Subcutaneous abdominal adipose tissue (tissue), 5 donors: ENCODE results near the gene OAS2.

Experiments
- H3K27ac ChIP-seq: one replicate; pipeline ENCODE4 v1.7.0; 2013; ENCODE audit warnings: low read depth, mild to moderate bottlenecking, inconsistent platforms, low read length, moderate library complexity
- H3K27me3 ChIP-seq, 5 donors: one replicate each; pipeline ENCODE4 v1.7.0; 2013; ENCODE audit warnings: low read length in 5 of 5, inconsistent platforms in 1 of 5; ENCODE audit not compliant: control insufficient read depth in 5 of 5, insufficient read depth in 4 of 5
- H3K36me3 ChIP-seq, 5 donors: one replicate each; pipeline ENCODE4 v1.7.0; 2013; ENCODE audit warnings: low read length in 5 of 5; ENCODE audit not compliant: control insufficient read depth in 5 of 5, insufficient read depth in 5 of 5
- H3K4me1 ChIP-seq, 5 donors: one replicate each; pipeline ENCODE4 v1.7.0; 2013; ENCODE audit warnings: low read length in 5 of 5, mild to moderate bottlenecking in 3 of 5, moderate library complexity in 1 of 5; ENCODE audit not compliant: control insufficient read depth in 5 of 5, insufficient read depth in 5 of 5
- H3K4me3 ChIP-seq, 5 donors: one replicate each; pipeline ENCODE4 v1.7.0; 2013; ENCODE audit warnings: low read length in 5 of 5, low read depth in 1 of 5
- H3K9ac ChIP-seq, 5 donors: one replicate each; pipeline ENCODE4 v1.7.0; 2013; ENCODE audit warnings: low read length in 5 of 5, mild to moderate bottlenecking in 4 of 5, moderate library complexity in 3 of 5
- H3K9me3 ChIP-seq, 5 donors: one replicate each; pipeline ENCODE4 v1.7.0; 2013; ENCODE audit warnings: low read length in 5 of 5; ENCODE audit not compliant: control insufficient read depth in 5 of 5
- donor health status: healthy.
- donor health status: healthy.
- donor health status: healthy.
- donor health status: healthy.
- donor health status: healthy.

Gene OAS2

DNA sequence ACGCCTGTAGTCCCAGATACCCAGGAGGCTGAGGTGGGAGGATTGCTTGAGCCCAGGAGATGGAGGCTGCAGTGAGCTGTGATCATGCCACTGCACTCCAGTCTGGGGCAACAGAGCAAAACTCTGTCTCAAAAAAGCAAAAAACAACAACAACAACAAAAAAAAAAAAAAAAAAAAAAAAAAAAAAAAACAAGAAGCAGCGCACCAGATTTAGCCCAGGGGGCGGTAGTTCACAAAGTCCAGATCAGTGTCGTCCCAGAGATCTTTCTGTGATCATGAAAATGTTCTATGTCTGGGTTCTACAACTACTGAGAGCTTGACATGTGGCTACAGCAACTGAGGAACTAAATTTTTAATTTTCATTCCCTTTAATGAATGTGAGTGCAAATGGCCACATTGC lies 27.4 kb downstream of the OAS2 start:
- H3K4me1 ChIP-seq: no peaks in the 10 kb centered on the region
- H3K9me3 ChIP-seq: no peaks in the 10 kb centered on the region
- H3K36me3 ChIP-seq: peaks cover 8 to 85% (median 61%) of the 10 kb centered on the region in 5 donors
- no peak overlapping the region for H3K9ac ChIP-seq
- H3K4me3 ChIP-seq: no peak overlapping the region
- no peaks in the 10 kb centered on the region for H3K27me3 ChIP-seq
- no peak overlapping the region for H3K27ac ChIP-seq

DNA sequence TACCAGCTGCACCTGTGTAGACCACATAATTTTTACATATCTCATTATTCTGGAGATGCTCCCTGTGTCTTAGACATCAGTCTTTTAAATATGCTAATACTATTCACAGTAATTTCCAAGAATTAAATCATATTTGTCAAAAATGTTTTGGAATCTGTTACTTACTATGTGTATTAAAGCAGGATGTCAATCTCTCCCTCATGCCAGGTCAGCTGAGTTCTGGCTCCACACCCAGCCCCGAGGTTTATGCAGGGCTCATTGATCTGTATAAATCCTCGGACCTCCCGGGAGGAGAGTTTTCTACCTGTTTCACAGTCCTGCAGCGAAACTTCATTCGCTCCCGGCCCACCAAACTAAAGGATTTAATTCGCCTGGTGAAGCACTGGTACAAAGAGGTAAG lies 27.9 kb downstream of the OAS2 start:
- H3K9ac ChIP-seq: no peak overlapping the region
- H3K9me3 ChIP-seq: peaks cover 0 to 3% (median 0%) of the 10 kb centered on the region in 5 donors
- no peaks in the 10 kb centered on the region for H3K27me3 ChIP-seq
- no peak overlapping the region for H3K4me3 ChIP-seq
- H3K4me1 ChIP-seq: no peaks in the 10 kb centered on the region
- peaks cover 8 to 88% (median 64%) of the 10 kb centered on the region in 5 donors for H3K36me3 ChIP-seq
- H3K27ac ChIP-seq: no peak overlapping the region

DNA sequence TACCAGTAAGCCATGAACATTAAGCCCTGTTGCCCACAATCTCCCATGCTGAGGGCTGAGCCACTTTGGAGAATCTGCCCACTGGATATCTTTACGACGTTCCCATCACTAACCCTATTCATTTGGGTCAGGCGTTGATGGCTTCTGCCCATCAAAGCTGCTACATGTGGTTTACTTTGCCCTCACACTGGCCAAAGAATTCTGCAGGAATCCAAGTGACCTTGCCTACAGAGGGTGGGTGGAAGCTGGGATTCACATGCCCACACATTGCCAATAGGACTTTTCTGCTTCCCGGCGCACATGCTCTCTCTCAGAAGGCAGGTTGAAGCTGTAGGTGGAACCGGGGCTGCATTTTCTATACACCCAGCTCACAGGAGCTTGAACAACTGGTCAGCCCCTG lies 28.3 kb downstream of the OAS2 start:
- H3K27ac ChIP-seq: no peak overlapping the region

DNA sequence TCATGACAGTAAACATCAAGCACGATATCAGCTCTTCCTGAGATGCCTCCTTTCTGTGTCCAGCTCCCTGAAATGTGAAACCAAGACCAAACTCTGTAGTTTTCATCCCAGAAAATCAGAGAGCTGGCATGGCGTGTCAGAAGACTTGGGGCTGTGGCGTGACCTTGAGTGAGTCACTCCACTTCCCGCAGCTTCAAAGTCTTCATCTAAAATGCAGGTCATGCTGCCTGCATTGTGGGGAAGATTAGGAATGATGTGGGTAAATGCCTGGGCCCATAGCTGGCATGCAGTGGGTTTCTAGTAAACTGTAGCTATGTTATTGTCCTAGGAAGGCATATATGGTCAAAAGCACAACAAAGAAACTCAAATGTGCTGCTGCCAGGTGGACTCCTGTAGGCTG lies 28.8 kb downstream of the OAS2 start:
- Histone ChIP-seq H3K27ac (no peak overlapping the region), H3K36me3 (peaks cover 8 to 87% (median 64%) of the 10 kb centered on the region in 5 donors), H3K4me3 (no peak overlapping the region), H3K4me1 (no peaks in the 10 kb centered on the region), H3K9ac (no peak overlapping the region), H3K9me3 (peaks cover 0 to 5% (median 2%) of the 10 kb centered on the region in 5 donors), H3K27me3 (no peaks in the 10 kb centered on the region)

More for the DNA sequence above, 28.3 kb downstream of the OAS2 start:
- Histone ChIP-seq H3K9ac (no peak overlapping the region), H3K4me3 (no peak overlapping the region), H3K36me3 (peaks cover 8 to 88% (median 64%) of the 10 kb centered on the region in 5 donors), H3K4me1 (no peaks in the 10 kb centered on the region), H3K9me3 (peaks cover 0 to 5% (median 2%) of the 10 kb centered on the region in 5 donors), H3K27me3 (no peaks in the 10 kb centered on the region)

DNA sequence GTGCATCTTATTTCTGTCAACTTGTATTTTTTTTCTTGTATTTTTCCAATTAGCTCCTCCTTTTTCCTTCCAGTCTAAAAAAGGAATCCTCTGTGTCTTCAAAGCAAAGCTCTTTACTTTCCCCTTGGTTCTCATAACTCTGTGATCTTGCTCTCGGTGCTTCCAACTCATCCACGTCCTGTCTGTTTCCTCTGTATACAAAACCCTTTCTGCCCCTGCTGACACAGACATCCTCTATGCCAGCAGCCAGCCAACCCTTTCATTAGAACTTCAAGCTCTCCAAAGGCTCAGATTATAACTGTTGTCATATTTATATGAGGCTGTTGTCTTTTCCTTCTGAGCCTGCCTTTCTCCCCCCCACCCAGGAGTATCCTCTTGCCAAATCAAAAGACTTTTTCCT lies 32.4 kb downstream of the OAS2 start:
- no peak overlapping the region for H3K27ac ChIP-seq
- peaks cover 5 to 55% (median 41%) of the 10 kb centered on the region in 5 donors for H3K36me3 ChIP-seq
- no peaks in the 10 kb centered on the region for H3K27me3 ChIP-seq
- peaks cover 0 to 5% (median 2%) of the 10 kb centered on the region in 5 donors for H3K9me3 ChIP-seq
- H3K4me1 ChIP-seq: peaks cover 0 to 9% (median 8%) of the 10 kb centered on the region in 5 donors
- no peak overlapping the region for H3K9ac ChIP-seq
- H3K4me3 ChIP-seq: no peak overlapping the region

DNA sequence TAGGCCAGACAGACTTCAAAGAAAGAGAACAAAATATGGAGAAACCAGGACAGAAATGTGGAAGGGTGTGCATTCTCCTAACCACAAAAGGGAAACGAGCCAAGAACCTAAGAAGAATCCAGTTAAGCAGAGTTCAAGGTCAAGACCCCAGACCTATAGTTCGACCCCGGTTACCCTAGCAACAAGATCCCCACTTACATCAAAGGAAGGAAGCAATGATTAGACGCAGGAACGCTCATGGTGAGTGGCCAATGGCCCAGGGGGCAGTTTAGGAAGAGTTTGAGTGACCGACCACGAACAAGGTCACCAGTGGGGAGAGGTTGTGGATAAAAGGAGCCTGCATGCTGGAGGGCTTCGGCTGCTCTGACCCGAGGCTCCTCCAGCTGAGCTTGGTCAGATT lies 36.2 kb downstream of the OAS2 start:
- no peak overlapping the region for H3K9ac ChIP-seq
- no peak overlapping the region for H3K27ac ChIP-seq
- H3K27me3 ChIP-seq: no peaks in the 10 kb centered on the region
- H3K9me3 ChIP-seq: peaks cover 0 to 5% (median 2%) of the 10 kb centered on the region in 5 donors
- peaks cover 0 to 9% (median 8%) of the 10 kb centered on the region in 5 donors for H3K4me1 ChIP-seq
- no peak overlapping the region for H3K4me3 ChIP-seq
- peaks cover 2 to 17% (median 8%) of the 10 kb centered on the region in 5 donors for H3K36me3 ChIP-seq

DNA sequence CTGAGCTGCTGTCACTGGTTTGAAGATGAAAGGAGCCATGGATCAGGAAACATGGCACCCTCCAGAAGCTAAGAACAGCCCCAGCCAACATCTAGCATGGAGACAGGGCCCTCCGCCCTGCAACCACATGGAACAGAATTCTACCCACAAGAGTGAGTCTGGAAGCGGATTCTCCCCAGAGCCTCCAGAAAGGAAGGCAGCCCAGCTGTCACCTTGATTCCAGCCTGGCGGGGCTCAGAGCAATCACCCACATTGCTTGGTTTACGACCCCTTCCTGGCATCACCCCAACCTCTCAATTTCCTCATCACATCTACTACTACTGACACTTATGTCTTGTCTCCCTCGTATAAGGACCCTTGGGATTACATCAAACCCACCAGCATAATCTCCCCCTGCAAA lies 38.5 kb downstream of the OAS2 start:
- Histone ChIP-seq H3K4me1 (peaks cover 0 to 9% (median 8%) of the 10 kb centered on the region in 5 donors), H3K27ac (no peak overlapping the region), H3K9ac (no peak overlapping the region), H3K36me3 (no peaks in the 10 kb centered on the region), H3K27me3 (no peaks in the 10 kb centered on the region), H3K9me3 (no peaks in the 10 kb centered on the region), H3K4me3 (no peak overlapping the region)

DNA sequence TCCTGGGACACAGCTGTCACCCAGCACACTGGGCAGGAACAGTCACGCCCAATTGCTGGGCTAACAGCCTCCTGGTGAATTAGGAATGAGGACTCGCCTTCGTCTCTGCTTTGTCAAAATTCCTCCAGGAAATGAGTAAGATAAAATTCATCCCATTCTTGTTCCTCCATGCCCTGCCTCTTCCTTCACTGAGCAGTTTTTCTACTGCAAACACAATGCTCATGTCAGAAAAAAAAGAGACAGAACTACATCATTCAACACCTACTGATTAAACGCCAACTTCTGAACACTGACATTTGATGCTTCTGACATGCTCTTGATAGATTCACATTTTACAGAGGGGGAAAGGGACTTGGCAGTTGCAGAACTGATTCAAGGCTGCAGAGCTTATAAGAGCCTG lies 40.7 kb downstream of the OAS2 start:
- Histone ChIP-seq H3K27ac (no peak overlapping the region), H3K9ac (no peak overlapping the region), H3K4me1 (peaks cover 0 to 9% (median 8%) of the 10 kb centered on the region in 5 donors), H3K27me3 (no peaks in the 10 kb centered on the region), H3K4me3 (no peak overlapping the region), H3K36me3 (no peaks in the 10 kb centered on the region), H3K9me3 (no peaks in the 10 kb centered on the region)

DNA sequence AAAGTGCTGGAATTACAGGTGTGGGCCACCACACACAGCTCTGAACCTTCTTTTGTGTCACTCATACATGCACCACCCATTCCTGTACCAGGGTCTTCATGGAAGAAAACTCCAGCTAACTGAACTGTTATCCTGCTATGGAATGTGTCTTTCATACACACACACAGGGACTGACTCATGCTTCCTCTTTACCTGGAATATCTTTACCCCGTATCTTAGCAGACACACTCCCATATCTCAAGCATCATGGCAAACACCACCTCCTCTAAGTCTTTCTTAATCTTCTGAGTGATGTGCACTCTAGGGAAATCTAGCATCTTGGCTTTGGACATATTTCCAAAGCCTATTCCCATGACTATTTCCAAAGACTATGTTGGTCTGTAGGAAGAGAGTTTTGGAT lies 43.2 kb downstream of the OAS2 start:
- no peak overlapping the region for H3K9ac ChIP-seq
- H3K4me1 ChIP-seq: no peaks in the 10 kb centered on the region
- H3K9me3 ChIP-seq: no peaks in the 10 kb centered on the region
- no peaks in the 10 kb centered on the region for H3K36me3 ChIP-seq
- H3K27me3 ChIP-seq: no peaks in the 10 kb centered on the region
- H3K27ac ChIP-seq: no peak overlapping the region
- no peak overlapping the region for H3K4me3 ChIP-seq

DNA sequence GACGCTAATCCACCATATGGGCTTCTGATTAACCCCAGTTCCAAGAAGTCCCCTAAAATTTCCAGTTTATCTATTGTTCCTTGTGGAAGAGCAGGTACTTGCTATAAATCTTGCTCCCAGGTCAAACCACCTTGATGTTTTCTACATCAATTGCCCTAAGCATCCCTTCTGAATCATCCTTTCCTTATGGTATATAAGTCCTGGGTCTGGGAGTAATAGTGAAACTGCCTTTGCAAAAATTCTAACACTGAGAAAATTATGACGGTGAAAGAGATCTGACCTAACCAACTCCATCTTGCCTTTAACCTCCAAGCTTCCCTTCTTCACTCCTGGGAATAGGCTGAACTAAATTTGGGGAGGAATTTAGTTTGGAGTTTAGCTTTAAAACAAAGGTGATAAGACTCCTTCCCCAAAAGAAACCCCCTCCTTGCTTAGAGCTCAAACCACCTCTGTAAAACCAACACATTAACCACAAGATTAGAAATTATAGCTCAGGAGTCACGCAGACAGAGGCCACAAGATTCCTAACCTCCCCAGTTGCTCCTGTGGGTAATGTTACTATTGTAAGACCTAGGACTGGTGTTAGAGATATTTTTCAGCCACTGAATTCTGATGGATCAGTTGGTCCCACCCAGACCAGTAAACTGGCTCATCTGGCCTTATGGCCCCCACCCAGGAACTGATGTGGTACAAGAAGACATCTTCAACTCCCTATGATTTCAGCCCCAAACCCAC lies 44.4 kb downstream of the OAS2 start:
- no peak overlapping the region for H3K4me3 ChIP-seq
- H3K27me3 ChIP-seq: no peaks in the 10 kb centered on the region
- no peaks in the 10 kb centered on the region for H3K36me3 ChIP-seq
- no peak overlapping the region for H3K27ac ChIP-seq
- no peak overlapping the region for H3K9ac ChIP-seq
- H3K4me1 ChIP-seq: no peaks in the 10 kb centered on the region
- H3K9me3 ChIP-seq: no peaks in the 10 kb centered on the region
